H1 (cell line): ENCODE measurements around the gene TBC1D9. TPM values are rescaled to one million over a fixed set of nuclear protein-coding genes. Genes with fewer than 3 reads are reported as not detected.

Source experiments
- KDM4A ChIP-seq: IDR thresholded peaks from one replicate; pipeline ENCODE4 v1.7.1; 2012; ENCODE audit warnings: low read depth, mild to moderate bottlenecking, moderate library complexity, low read length, inconsistent platforms; ENCODE audit not compliant: severe bottlenecking
- PHF8 ChIP-seq: fragments of 200-600 bp; sonication (generic); conservative IDR thresholded peaks from 2 replicates; pipeline ENCODE4 v1.7.1; 2012; ENCODE audit warnings: low read depth, mild to moderate bottlenecking, inconsistent platforms, low read length, moderate library complexity
- SAP30 ChIP-seq: fragments of 300-600 bp; sonication (generic); IDR thresholded peaks from 2 replicates; pipeline ENCODE4 v1.7.1; 2012; ENCODE audit warnings: low read length, moderate library complexity, mild to moderate bottlenecking, inconsistent platforms; ENCODE audit not compliant: insufficient read depth, insufficient replicate concordance
- SIX5 ChIP-seq: IDR thresholded peaks from 2 replicates; pipeline ENCODE4 v1.6.1; 2011; ENCODE audit warnings: mild to moderate bottlenecking, low read depth, low read length
- TEAD4 ChIP-seq: IDR thresholded peaks from 2 replicates; pipeline ENCODE4 v1.6.1; 2012; ENCODE audit warnings: low read depth, low read length, inconsistent platforms, mixed read lengths
- YY1 ChIP-seq: IDR thresholded peaks from 2 replicates; pipeline ENCODE4 v1.6.1; 2011; ENCODE audit warnings: low read depth, mild to moderate bottlenecking, low read length
- ZNF274 ChIP-seq: IDR thresholded peaks from 2 replicates; pipeline ENCODE4 v1.7.0; 2012; ENCODE audit warnings: low read length, borderline replicate concordance; ENCODE audit errors: extremely low read depth
- polyA plus RNA-seq, 7 experiments: library from polyadenylated mRNA; depleted of rRNA in 3 of 7; stranded (reverse) in 5 of 7; unstranded in 2 of 7; fragments of >200 nt in 5 of 7; fragments of 200-250 nt in 2 of 7; gene quantifications; 1 replicate in 5 of 7; 2 replicates in 1 of 7; 4 replicates in 1 of 7; pipeline versions ENCODE4 v1.2.1 to v1.2.3, GENCODE V29; 2011 to 2013; ENCODE audit warnings: missing spikeins in 2 of 7, mixed read lengths in 2 of 7
- total RNA-seq: library from RNA; stranded (reverse); fragmentation: NEBNext Ultra II Directional; extraction: Animal tissue kit (Norgen Biotek cat#: 25700); gene quantifications from 2 replicates; pipeline ENCODE4 v1.2.1, GENCODE V29; 2021

The TBC1D9 gene
- total and polyA plus RNA-seq, 2 of the 8 experiments (the other 6 are each of a cell fraction or from before 2014, with no cell fraction given), result 0.94 to 1.0 TPM

DNA sequence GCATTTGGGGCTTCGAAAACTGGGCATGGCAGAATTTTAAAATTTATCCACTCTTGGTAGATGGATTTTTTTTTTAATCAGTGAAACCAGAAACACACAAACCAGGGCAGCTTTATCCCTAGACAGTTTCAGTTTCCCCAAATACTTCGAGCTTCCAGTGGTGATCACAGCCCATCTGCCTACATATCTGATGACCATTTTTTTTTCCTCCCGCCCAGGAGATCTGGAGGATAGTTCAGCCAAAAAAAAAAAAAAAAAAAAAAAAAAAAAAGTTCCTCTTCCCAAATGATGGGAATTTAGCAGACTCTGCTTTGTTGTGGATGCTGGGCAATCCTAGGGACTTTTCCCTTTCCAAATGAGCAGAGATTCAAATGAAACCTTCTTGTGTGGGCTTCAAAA lies 1.0 kb upstream of the TBC1D9 start (continued):
- TF ChIP-seq SIX5 (no peak), YY1 (no peak), PHF8 (no peak), TEAD4 (no peak), KDM4A (no peak), ZNF274 (no peak), SAP30 (no peak)
